Measurements from ENCODE around the gene CUTA.
A peak's percentile ranks its signal among the peaks of the same experiment; 100 is the strongest.

CUTA gene

GRCh38 chr6:33440649-33441309, 22.9 kb upstream of the CUTA start:
- DNase-seq (ENCODE audit: low read depth) = no peak
- H3K4me3 ChIP-seq (ENCODE audit: low read depth, low read length) = no peak overlapping the region

GRCh38 chr6:33439956-33440648, 22.2 kb upstream of the CUTA start:
- no peak overlapping the region for H3K4me3 ChIP-seq (ENCODE audit: low read depth, low read length)
- no peak for DNase-seq (ENCODE audit: low read depth)

- H3K4me3 ChIP-seq (ENCODE audit: low read depth, low read length) = no peak overlapping the region
- DNase-seq (ENCODE audit: low read depth) = no peak
Observed at GRCh38 chr6:33438978-33439594, 21.2 kb upstream of the CUTA start.

- H3K4me3 ChIP-seq (ENCODE audit: low read depth, low read length) = no peak overlapping the region
- no peak for DNase-seq (ENCODE audit: low read depth)
Observed at GRCh38 chr6:33437666-33438065, 19.8 kb upstream of the CUTA start.

- DNase-seq (ENCODE audit: low read depth) = no peak
Observed at GRCh38 chr6:33434961-33435360, 17.1 kb upstream of the CUTA start.

GRCh38 chr6:33433544-33434191, 15.8 kb upstream of the CUTA start:
- DNase-seq (ENCODE audit: low read depth) = no peak
- no peak overlapping the region for H3K4me3 ChIP-seq (ENCODE audit: low read depth, low read length)

More at GRCh38 chr6:33434961-33435360, 17.1 kb upstream of the CUTA start:
- no peak overlapping the region for H3K4me3 ChIP-seq (ENCODE audit: low read depth, low read length)

GRCh38 chr6:33433001-33433543, 15.2 kb upstream of the CUTA start:
- no peak overlapping the region for H3K4me3 ChIP-seq (ENCODE audit: low read depth, low read length)

GRCh38 chr6:33432546-33432945, 14.6 kb upstream of the CUTA start:
- no peak overlapping the region for H3K4me3 ChIP-seq (ENCODE audit: low read depth, low read length)
- no peak for DNase-seq (ENCODE audit: low read depth)

More at GRCh38 chr6:33433001-33433543, 15.2 kb upstream of the CUTA start:
- no peak for DNase-seq (ENCODE audit: low read depth)

GRCh38 chr6:33431880-33432541, 14.1 kb upstream of the CUTA start:
- no peak overlapping the region for H3K4me3 ChIP-seq (ENCODE audit: low read depth, low read length)

GRCh38 chr6:33430991-33431879, 13.3 kb upstream of the CUTA start:
- no peak overlapping the region for H3K4me3 ChIP-seq (ENCODE audit: low read depth, low read length)
- DNase-seq (ENCODE audit: low read depth) = no peak

More at GRCh38 chr6:33431880-33432541, 14.1 kb upstream of the CUTA start:
- DNase-seq (ENCODE audit: low read depth) = no peak

- H3K4me3 ChIP-seq (ENCODE audit: low read depth, low read length) = no peak overlapping the region
- no peak for DNase-seq (ENCODE audit: low read depth)
Observed at GRCh38 chr6:33430334-33430733, 12.4 kb upstream of the CUTA start.

GRCh38 chr6:33429750-33430052, 11.8 kb upstream of the CUTA start:
- no peak overlapping the region for H3K4me3 ChIP-seq (ENCODE audit: low read depth, low read length)
- no peak for DNase-seq (ENCODE audit: low read depth)

- no peak for DNase-seq (ENCODE audit: low read depth)
- H3K4me3 ChIP-seq (ENCODE audit: low read depth, low read length) = peak overlapping the region; percentile 63
Observed at GRCh38 chr6:33428966-33429749, 11.3 kb upstream of the CUTA start.

GRCh38 chr6:33428224-33428965, 10.5 kb upstream of the CUTA start:
- DNase-seq (ENCODE audit: low read depth) = no peak
- peak overlapping the region; percentile 63 for H3K4me3 ChIP-seq (ENCODE audit: low read depth, low read length)

GRCh38 chr6:33427585-33428223, 9.8 kb upstream of the CUTA start:
- peak overlapping the region; percentile 63 for H3K4me3 ChIP-seq (ENCODE audit: low read depth, low read length)
- no peak for DNase-seq (ENCODE audit: low read depth)

- H3K4me3 ChIP-seq (ENCODE audit: low read depth, low read length) = peak overlapping the region; percentile 63
- DNase-seq (ENCODE audit: low read depth) = no peak
Observed at GRCh38 chr6:33426590-33427511, 8.9 kb upstream of the CUTA start.
